ENCODE data around the gene CNTN2.

- TF ChIP-seq CTCF (IDR thresholded peaks at IDR 0.05; ENCODE audit: low read depth, low read length) (no peak), MAX (IDR thresholded peaks at IDR 0.05; ENCODE audit: low read depth, low read length) (no peak)
Measured at GRCh38 chr1:205030241-205030640, 12.8 kb upstream of the CNTN2 start.
